IPS DF 6.9 (cell line): ENCODE results near the gene TRIP13.

Experiments used
- DNase-seq: peaks from one replicate; pipeline ENCODE4 v3.0.0-alpha.2; 2013; ENCODE audit warnings: low read depth, low spot score
- H3K27ac ChIP-seq: one replicate; pipeline ENCODE4 v1.5.1; 2013; ENCODE audit warnings: low read length, control low read depth
- H3K27me3 ChIP-seq: 2 replicates; pipeline ENCODE4 v1.6.1; 2013; ENCODE audit warnings: mild to moderate bottlenecking, low read length; ENCODE audit not compliant: control insufficient read depth, insufficient read depth
- H3K36me3 ChIP-seq: 2 replicates; pipeline ENCODE4 v1.6.1; 2013; ENCODE audit warnings: low read length; ENCODE audit not compliant: control insufficient read depth, insufficient read depth
- H3K4me1 ChIP-seq: 2 replicates; pipeline ENCODE4 v1.6.1; 2013; ENCODE audit warnings: low read length; ENCODE audit not compliant: control insufficient read depth, insufficient read depth
- H3K4me3 ChIP-seq: 2 replicates; pipeline ENCODE4 v1.5.1; 2013; ENCODE audit warnings: mild to moderate bottlenecking, low read length
- H3K9me3 ChIP-seq: 2 replicates; pipeline ENCODE4 v1.6.1; 2013; ENCODE audit warnings: low read length, inconsistent platforms; ENCODE audit not compliant: control insufficient read depth, insufficient read depth
- WGBS: extraction: QIAGEN DNeasy Blood & Tissue Kit; methylation state at CpG from one replicate; pipeline ENCODE4 v1.1.7; 2013; ENCODE audit warnings: mixed read lengths, missing lambda C conversion rate; ENCODE audit not compliant: insufficient read length, insufficient coverage; 5-methylcytosine and 5-hydroxymethylcytosine counted together

TRIP13 gene

GRCh38 chr5:956941-957747, 64.5 kb downstream of the TRIP13 start:
- no peaks in the 10 kb centered on the region for H3K36me3 ChIP-seq
- H3K9me3 ChIP-seq, result no peaks in the 10 kb centered on the region
- WGBS, result no CpG with 5 or more reads among the region's 26 CpGs
- no peak overlapping the region for H3K27ac ChIP-seq
- no peak for DNase-seq
- no peaks in the 10 kb centered on the region for H3K4me1 ChIP-seq
- no peak overlapping the region for H3K4me3 ChIP-seq
- no peaks in the 10 kb centered on the region for H3K27me3 ChIP-seq

GRCh38 chr5:957748-958485, 65.2 kb downstream of the TRIP13 start:
- Histone ChIP-seq H3K27me3 (no peaks in the 10 kb centered on the region), H3K36me3 (no peaks in the 10 kb centered on the region), H3K27ac (no peak overlapping the region), H3K4me1 (no peaks in the 10 kb centered on the region), H3K9me3 (no peaks in the 10 kb centered on the region), H3K4me3 (no peak overlapping the region)
- WGBS, result no CpG with 5 or more reads among the region's 23 CpGs
- DNase-seq, result no peak

DNA sequence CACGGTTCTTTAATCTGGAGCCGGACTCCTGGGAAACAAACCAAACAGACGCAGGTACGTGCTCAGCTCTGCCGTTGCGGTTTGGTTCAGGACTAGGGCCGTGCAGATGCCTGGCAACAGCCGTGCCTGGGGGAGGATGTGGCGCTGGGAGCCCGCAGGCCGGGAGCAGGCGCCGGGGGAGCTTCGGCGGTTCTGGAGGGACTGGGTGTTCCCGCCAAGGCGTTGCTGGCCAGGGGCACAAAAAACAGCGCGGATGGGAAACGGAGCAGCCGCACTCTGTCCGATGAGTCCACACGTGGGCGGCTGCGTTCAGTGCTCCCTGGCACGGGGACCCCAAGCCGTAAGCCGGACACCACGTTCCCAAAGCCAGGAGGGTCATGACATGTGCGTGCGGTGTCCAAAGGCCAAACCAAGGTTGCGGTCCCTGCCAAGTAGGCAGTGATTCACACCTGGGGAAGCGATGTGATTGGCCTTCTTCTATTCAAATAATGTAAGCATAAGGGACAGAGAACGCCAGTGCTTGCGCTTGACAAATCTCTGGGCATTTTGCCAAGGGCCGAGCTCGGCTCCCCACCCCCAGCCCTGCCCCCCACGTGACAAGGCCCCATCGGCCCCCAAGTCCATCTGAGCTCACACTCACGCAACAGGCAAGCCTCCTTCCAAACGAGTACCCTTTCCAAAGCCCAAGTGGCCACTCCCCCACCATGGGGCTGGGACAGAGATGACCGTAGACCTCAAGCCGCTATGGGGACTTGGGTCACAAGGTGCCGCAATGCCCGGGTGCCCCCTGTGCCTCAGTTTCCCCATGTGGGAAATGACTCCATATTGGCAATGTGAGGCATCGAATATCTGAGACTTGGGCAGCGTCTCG, 66.3 kb downstream of the TRIP13 start:
- Histone ChIP-seq H3K36me3 (no peaks in the 10 kb centered on the region), H3K27ac (no peak overlapping the region), H3K9me3 (no peaks in the 10 kb centered on the region), H3K4me1 (no peaks in the 10 kb centered on the region), H3K4me3 (no peak overlapping the region), H3K27me3 (no peaks in the 10 kb centered on the region)
- no CpG with 5 or more reads among the region's 48 CpGs for WGBS
- DNase-seq, result no peak

DNA sequence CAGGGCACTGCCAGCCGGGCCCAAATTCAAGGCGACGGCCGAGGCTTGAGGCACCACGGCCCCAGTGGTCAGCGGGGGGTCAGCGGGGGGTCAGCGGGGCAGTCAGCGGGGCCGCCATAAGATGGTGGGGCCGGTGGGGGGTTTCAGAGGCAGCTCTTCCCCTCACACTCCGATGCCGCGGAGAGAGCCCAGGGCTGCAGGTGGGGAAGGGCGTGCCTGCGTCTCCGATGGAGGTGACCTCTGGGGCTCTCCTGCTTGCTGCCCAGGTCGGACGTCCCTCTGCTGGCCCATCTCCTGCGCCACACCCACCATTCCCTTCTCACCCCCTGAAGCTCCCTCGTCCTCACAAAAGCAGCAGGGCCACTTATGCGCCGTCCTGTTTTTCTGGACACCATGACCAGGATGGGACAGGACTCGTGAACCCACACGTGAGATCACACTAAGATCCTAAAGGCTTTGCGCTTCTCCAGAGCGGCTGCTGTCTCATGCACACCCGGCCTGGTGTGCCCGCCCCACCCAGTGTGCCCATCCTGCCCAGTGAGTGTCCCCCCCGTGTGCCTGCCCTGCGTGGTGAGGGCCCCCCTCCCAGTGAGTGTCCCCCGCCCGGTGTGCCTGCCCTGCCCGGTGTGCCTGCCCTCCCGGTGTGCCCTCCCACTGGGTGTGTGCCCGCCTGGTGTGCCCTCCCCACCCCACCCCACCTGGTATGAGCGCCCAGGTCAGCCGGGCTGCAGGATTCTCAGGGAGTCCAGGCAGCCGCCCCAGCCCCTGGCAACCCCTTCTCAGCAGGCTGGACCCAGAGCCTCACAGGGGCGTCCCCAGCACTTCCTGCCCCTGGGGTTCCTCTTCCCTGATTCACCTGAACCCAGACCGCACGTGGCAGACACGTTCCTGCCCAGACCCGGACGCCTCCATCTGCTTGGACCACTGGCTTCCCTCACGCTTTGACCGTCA, 67.2 kb downstream of the TRIP13 start:
- no peaks in the 10 kb centered on the region for H3K36me3 ChIP-seq
- no peak for DNase-seq
- H3K9me3 ChIP-seq, result no peaks in the 10 kb centered on the region
- no peaks in the 10 kb centered on the region for H3K4me1 ChIP-seq
- no CpG with 5 or more reads among the region's 47 CpGs for WGBS
- H3K27me3 ChIP-seq, result no peaks in the 10 kb centered on the region
- H3K4me3 ChIP-seq, result no peak overlapping the region
- H3K27ac ChIP-seq, result no peak overlapping the region

GRCh38 chr5:960551-960950, 67.9 kb downstream of the TRIP13 start:
- DNase-seq, result no peak
- WGBS, result no CpG with 5 or more reads among the region's 7 CpGs
- H3K27me3 ChIP-seq, result no peaks in the 10 kb centered on the region
- no peak overlapping the region for H3K4me3 ChIP-seq
- H3K4me1 ChIP-seq, result no peaks in the 10 kb centered on the region
- no peaks in the 10 kb centered on the region for H3K9me3 ChIP-seq
- no peak overlapping the region for H3K27ac ChIP-seq
- H3K36me3 ChIP-seq, result no peaks in the 10 kb centered on the region

- Histone ChIP-seq H3K4me3 (no peak overlapping the region), H3K4me1 (no peaks in the 10 kb centered on the region), H3K27ac (no peak overlapping the region), H3K27me3 (no peaks in the 10 kb centered on the region), H3K36me3 (no peaks in the 10 kb centered on the region), H3K9me3 (no peaks in the 10 kb centered on the region)
- no CpG with 5 or more reads among the region's 27 CpGs for WGBS
- DNase-seq, result no peak
These were observed 68.5 kb downstream of the TRIP13 start for GRCh38 chr5:961002-961710.

GRCh38 chr5:961711-962240, 69.1 kb downstream of the TRIP13 start:
- H3K9me3 ChIP-seq, result no peaks in the 10 kb centered on the region
- WGBS, result no CpG with 5 or more reads among the region's 24 CpGs
- no peak for DNase-seq
- H3K27ac ChIP-seq, result no peak overlapping the region
- H3K4me1 ChIP-seq, result no peaks in the 10 kb centered on the region
- no peaks in the 10 kb centered on the region for H3K36me3 ChIP-seq
- H3K27me3 ChIP-seq, result no peaks in the 10 kb centered on the region
- no peak overlapping the region for H3K4me3 ChIP-seq

- DNase-seq, result no peak
- Histone ChIP-seq H3K27me3 (no peaks in the 10 kb centered on the region), H3K27ac (no peak overlapping the region), H3K4me1 (no peaks in the 10 kb centered on the region), H3K9me3 (no peaks in the 10 kb centered on the region), H3K36me3 (no peaks in the 10 kb centered on the region), H3K4me3 (no peak overlapping the region)
- no CpG with 5 or more reads among the region's 15 CpGs for WGBS
These were observed 69.7 kb downstream of the TRIP13 start for GRCh38 chr5:962386-962785.

DNA sequence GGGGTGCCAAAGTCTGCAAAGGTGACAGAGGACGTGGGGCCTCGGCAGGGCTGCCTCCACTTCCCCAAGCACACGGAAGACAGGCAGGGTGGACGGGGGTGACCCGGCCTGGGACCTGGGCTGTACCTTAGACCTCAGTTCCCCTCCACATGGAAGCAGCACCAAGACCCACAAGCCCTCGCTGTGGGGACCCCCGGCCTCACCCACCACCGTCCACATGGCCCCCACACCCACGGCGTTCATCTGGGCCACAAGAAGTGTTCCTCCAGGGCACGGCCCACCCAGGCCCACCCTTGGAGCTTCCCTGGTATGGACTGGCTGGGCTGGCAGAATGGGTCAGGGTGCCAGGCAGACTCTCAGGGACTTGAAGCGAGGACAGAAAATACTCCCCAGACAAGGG, 70.1 kb downstream of the TRIP13 start:
- WGBS, result no CpG with 5 or more reads among the region's 12 CpGs
- H3K27me3 ChIP-seq, result no peaks in the 10 kb centered on the region
- H3K9me3 ChIP-seq, result no peaks in the 10 kb centered on the region
- H3K4me1 ChIP-seq, result no peaks in the 10 kb centered on the region
- H3K36me3 ChIP-seq, result no peaks in the 10 kb centered on the region
- H3K4me3 ChIP-seq, result no peak overlapping the region
- no peak for DNase-seq
- H3K27ac ChIP-seq, result no peak overlapping the region
